Peyer's patch (tissue), 4 donors: ENCODE measurements around the gene TMEM72.

Experiments used
- CTCF ChIP-seq, 6 experiments: fragments of 450-650 bp in 4 of 6; fragments of 200-600 bp in 2 of 6; sonication (generic) in 1 of 6; IDR thresholded peaks; one replicate each; pipeline ENCODE4 v1.5.1; 2017 to 2019; ENCODE audit warnings: antibody characterized with exemption in 6 of 6, mild to moderate bottlenecking in 3 of 6, moderate library complexity in 1 of 6
- POLR2A ChIP-seq, 2 donors: fragments of 450-650 bp; IDR thresholded peaks; one replicate each; pipeline ENCODE4 v1.5.1; 2017; ENCODE audit warnings: antibody characterized with exemption in 2 of 2, mild to moderate bottlenecking in 2 of 2, moderate library complexity in 2 of 2

GRCh38 chr10:44965104-44965503, 54.0 kb downstream of the TMEM72 start:
- TF ChIP-seq CTCF (IDR thresholded peaks at IDR 0.05) = no peak
- no peak for TF ChIP-seq POLR2A (IDR thresholded peaks at IDR 0.05)
